GM13977 (cell line): ENCODE results near the gene GTPBP6.

Source experiments
- DNase-seq: peaks from one replicate; pipeline ENCODE4 v3.0.0; 2012; ENCODE audit warnings: low spot score
- in situ Hi-C: fragments of 300-500 bp; cut with MboI; formaldehyde crosslinking; loops from one replicate; pipeline ENCODE4 v1.12.0; 2022; ENCODE audit warnings: low sequenced_read_pairs, low pct_unique_long_range_greater_than_20kb, mixed read lengths, inconsistent platforms; ENCODE audit not compliant: unreplicated experiment
- TF ChIP-seq, protein P1 (sequence below): IDR thresholded peaks from 2 replicates; pipeline ENCODE4 v1.5.1; 2012; ENCODE audit warnings: mild to moderate bottlenecking, control low read depth; ENCODE audit not compliant: insufficient read depth; ENCODE audit errors: extremely low read depth, missing control alignments

GTPBP6 gene

DNA sequence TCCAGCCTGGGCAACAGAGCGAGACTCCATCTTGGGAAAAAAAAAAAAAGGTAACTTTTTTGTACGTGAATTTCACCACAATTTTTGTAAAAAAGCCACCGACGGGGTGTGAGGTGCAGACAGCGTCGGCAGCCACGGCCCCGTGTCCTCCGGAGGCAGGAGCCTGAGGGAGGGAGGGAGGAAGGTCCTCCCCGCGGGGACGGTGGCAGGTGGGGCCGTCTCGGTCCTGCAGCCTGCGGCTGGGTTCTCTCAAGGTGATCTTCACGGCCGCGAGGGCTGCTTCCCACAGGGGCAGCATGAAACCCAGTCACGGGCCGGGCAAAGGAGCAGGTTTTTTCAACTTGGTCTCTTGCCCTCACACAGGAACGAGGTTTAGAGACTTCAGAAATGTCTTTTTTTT, 23.5 kb downstream of the GTPBP6 start:
- in situ Hi-C loops, result no loop called here
- TF ChIP-seq, protein P1, sequence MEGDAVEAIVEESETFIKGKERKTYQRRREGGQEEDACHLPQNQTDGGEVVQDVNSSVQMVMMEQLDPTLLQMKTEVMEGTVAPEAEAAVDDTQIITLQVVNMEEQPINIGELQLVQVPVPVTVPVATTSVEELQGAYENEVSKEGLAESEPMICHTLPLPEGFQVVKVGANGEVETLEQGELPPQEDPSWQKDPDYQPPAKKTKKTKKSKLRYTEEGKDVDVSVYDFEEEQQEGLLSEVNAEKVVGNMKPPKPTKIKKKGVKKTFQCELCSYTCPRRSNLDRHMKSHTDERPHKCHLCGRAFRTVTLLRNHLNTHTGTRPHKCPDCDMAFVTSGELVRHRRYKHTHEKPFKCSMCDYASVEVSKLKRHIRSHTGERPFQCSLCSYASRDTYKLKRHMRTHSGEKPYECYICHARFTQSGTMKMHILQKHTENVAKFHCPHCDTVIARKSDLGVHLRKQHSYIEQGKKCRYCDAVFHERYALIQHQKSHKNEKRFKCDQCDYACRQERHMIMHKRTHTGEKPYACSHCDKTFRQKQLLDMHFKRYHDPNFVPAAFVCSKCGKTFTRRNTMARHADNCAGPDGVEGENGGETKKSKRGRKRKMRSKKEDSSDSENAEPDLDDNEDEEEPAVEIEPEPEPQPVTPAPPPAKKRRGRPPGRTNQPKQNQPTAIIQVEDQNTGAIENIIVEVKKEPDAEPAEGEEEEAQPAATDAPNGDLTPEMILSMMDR, result no peak
- DNase-seq, result no peak

DNA sequence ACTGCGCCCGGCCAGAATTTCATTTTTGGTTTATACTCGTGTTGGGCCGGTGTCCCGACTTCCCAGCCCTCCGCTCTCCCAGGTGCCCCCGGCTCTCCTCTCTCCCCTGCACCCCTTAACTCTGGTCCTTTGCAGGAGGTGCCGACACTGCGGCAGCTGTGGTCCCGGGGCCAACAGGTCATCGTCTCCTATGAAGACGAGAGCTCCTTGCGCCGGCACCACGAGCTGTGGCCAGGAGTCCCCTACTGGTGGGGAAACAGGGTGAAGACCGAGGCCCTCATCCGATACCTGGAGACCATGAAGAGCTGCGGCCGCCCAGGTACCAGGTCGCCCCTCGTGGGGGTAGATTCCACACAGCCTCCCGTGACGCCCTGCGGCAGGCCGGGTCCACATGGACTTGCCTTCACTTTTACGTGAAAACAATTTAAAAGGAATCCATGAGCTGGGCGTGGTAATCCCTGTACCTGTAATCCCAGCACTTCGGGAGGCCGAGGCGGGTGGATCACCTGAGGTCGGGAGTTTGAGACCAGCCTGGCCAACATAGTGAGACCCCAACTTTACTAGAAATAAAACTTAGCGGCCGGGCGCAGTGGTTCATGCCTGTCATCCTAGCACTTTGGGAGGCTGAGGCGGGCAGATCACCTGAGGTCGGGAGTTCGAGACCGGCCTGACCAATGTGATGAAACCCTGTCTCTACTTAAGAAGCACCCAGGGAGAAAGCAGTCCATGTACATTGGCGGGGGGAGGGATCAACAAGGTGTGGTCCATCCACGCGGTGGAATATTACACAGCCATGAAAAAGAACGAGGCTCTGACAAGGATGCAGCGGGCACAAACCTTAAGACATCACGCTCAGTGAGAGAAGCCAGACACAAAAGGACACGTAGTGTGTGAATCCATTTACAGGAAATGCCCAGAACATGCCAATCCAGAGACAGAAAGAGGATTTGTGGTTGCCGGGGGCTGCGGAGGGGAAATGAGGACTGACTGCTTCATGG, 25.4 kb downstream of the GTPBP6 start:
- DNase-seq, result no peak
- TF ChIP-seq, protein P1, result no peak
- in situ Hi-C loops, result no loop called here

DNA sequence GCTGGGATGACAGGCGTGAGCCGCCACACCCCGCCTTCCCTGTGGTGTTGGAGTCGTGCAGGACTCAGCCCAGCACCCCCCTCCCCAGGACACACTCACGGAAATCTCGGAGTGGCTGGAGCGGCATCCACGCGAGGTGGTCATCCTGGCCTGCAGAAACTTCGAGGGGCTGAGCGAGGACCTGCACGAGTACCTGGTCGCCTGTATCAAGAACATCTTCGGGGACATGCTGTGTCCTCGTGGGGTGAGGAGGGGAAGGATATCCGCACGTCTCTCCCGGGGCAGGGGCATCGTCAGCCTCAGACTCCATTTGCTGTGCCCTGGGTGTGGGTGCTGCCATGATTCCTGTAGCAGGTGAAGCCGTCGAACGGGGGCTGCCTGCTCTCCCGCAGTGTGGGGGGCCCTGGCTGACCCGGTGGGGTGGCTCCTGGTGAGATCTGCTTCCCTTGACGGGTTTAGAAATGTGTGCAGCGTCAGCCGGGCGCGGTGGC, 27.1 kb downstream of the GTPBP6 start:
- DNase-seq, result no peak
- TF ChIP-seq, protein P1, result no peak
- in situ Hi-C loops, result no loop called here

DNA sequence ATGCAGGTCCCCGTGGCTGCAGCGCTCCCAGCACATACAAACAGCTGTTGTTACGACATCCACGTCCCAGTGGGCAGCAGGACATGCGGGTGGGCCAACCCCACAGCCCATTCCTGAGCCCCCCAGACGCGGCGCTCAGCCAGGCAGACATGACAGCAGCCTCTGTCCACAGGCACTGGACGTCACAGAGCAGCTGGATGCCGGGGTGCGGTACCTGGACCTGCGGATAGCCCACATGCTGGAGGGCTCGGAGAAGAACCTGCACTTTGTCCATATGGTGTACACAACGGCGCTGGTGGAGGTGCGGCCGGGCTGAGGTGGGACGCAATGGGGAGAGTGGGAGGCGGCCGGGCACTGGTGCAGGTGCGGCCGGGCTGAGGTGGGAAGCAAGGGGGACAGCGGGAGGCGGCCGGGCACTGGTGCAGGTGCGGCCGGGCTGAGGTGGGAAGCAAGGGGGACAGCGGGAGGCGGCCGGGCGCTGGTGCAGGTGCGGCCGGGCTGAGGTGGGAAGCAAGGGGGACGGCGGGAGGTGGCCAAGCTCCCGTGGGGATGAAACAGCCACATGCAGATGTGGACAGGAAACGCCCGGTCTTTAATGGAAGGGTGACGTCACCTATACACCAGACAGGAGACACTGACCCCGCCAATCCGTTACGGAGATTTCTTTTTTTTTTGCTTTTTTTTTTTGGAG, 28.0 kb downstream of the GTPBP6 start:
- DNase-seq, result no peak
- TF ChIP-seq, protein P1, result no peak
- in situ Hi-C loops, result no loop called here

DNA sequence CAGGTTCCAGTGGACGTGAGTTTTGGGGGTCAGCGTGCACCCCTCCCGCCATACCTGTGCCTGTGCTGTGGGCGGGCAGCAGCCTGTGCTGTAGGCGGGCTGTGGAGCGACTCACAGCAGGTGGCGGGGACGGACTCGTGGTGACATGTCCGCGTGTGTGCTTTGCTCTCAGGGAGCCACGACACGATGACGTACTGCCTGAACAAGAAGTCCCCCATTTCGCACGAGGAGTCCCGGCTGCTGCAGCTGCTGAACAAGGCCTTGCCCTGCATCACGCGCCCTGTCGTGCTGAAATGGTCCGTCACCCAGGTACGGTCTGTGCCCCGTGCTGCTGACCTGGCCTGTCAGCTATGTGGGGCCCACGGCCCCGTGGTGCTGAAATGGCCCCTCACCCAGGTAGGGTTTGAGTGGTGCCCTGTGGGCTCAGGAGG, 30.0 kb downstream of the GTPBP6 start:
- DNase-seq, result no peak
- in situ Hi-C loops, result no loop called here
- TF ChIP-seq, protein P1, result no peak

DNA sequence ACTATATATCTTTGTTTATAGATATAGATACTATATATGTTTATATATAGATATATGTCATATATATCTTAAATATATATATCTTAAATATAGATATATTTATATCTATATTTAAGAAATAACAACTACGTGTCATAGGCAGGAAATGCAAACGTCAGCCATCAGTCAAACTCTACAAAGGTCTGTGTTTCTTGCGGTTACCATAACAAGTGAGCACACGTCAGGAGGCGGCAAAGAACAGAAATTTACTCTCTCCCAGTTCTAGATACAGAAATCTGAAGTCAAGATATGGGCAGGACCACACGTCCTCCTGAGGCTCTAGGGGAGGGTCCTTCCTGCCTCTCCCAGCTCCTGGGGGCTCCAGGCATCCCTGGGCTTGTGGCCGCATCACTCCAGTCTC, 30.9 kb downstream of the GTPBP6 start:
- DNase-seq, result no peak
- TF ChIP-seq, protein P1, result no peak
- in situ Hi-C loops, result no loop called here
